Ramos (cell line): ENCODE measurements around the gene IDS.

Source experiments
- in situ Hi-C: fragments of 300-500 bp; cut with MboI; formaldehyde crosslinking; loops from one replicate; pipeline ENCODE4 v1.14.3; 2022; ENCODE audit warnings: low sequenced_read_pairs; ENCODE audit not compliant: unreplicated experiment

The IDS gene

GRCh38 chrX:149467920-149468319 is 37.2 kb downstream of the IDS start:
- in situ Hi-C loops, result loop anchor here (25.0 kb wide), 1 partner anchor 1431 kb away; no protein-coding TSS in a partner anchor

GRCh38 chrX:149467461-149467860 is 37.6 kb downstream of the IDS start:
- in situ Hi-C loops, result loop anchor here (25.0 kb wide), 1 partner anchor 1430 kb away; no protein-coding TSS in a partner anchor

- in situ Hi-C loops, result loop anchor here (25.0 kb wide), 1 partner anchor 1426 kb away; no protein-coding TSS in a partner anchor
These were observed 42.3 kb downstream of the IDS start for GRCh38 chrX:149462849-149463248.

GRCh38 chrX:149461746-149462145 is 43.4 kb downstream of the IDS start:
- in situ Hi-C loops, result loop anchor here (25.0 kb wide), 1 partner anchor 1424 kb away; no protein-coding TSS in a partner anchor

GRCh38 chrX:149458586-149458985 is 46.5 kb downstream of the IDS start:
- in situ Hi-C loops, result loop anchor here (25.0 kb wide), 1 partner anchor 1421 kb away; no protein-coding TSS in a partner anchor

GRCh38 chrX:149456476-149457245 is 48.4 kb downstream of the IDS start:
- in situ Hi-C loops, result loop anchor here (25.0 kb wide), 1 partner anchor 1419 kb away; no protein-coding TSS in a partner anchor

GRCh38 chrX:149455934-149456333 is 49.2 kb downstream of the IDS start:
- in situ Hi-C loops, result loop anchor here (25.0 kb wide), 1 partner anchor 1419 kb away; no protein-coding TSS in a partner anchor

GRCh38 chrX:149453906-149454822 is 50.9 kb downstream of the IDS start:
- in situ Hi-C loops, result loop anchor here (25.0 kb wide), 1 partner anchor 1417 kb away; no protein-coding TSS in a partner anchor

GRCh38 chrX:149453030-149453429 is 52.1 kb downstream of the IDS start:
- in situ Hi-C loops, result loop anchor here (25.0 kb wide), 1 partner anchor 1416 kb away; no protein-coding TSS in a partner anchor

- in situ Hi-C loops, result no loop called here
These were observed 71.7 kb downstream of the IDS start for GRCh38 chrX:149433451-149433850.

- in situ Hi-C loops, result no loop called here
These were observed 72.1 kb downstream of the IDS start for GRCh38 chrX:149433051-149433450.
